Tibial nerve (tissue), 3 donors: ENCODE measurements around the gene RYR3.

Experiments used
- CTCF ChIP-seq, 5 experiments: fragments of 200-600 bp in 3 of 5; fragments of 450-650 bp in 2 of 5; sonication (generic) in 3 of 5; IDR thresholded peaks; one replicate each; pipeline ENCODE4 v1.5.1; 2016 to 2019; ENCODE audit warnings: antibody characterized with exemption in 5 of 5, mild to moderate bottlenecking in 3 of 5, moderate library complexity in 2 of 5
- POLR2A ChIP-seq, 2 donors: fragments of 450-650 bp; IDR thresholded peaks; one replicate each; pipeline ENCODE4 v1.6.1; 2017; ENCODE audit warnings: antibody characterized with exemption in 2 of 2, mild to moderate bottlenecking in 2 of 2, moderate library complexity in 2 of 2

- TF ChIP-seq CTCF (IDR thresholded peaks at IDR 0.05) (no peak), POLR2A (IDR thresholded peaks at IDR 0.05) (no peak)
Observed at GRCh38 chr15:33449810-33450209, 139.0 kb downstream of the RYR3 start.
